Upper lobe of left lung (tissue), 6 donors: ENCODE data around the gene NAA35. TPM values are rescaled to one million over a fixed set of nuclear protein-coding genes. Genes with fewer than 3 reads are reported as not detected.

Experiments used
- ATAC-seq, 2 donors: fragments of 200-7000 bp; cut with Tn5 transposase; one replicate each; pipeline ENCODE4 v1.9.1; 2022; ENCODE audit warnings: mild to moderate bottlenecking in 2 of 2, moderate library complexity in 2 of 2; ENCODE audit not compliant: low FRiP score in 2 of 2
- DNase-seq, 2 donors: peaks; one replicate each; pipeline ENCODE4 v3.0.0-alpha.2; 2019 to 2020
- H3K27ac ChIP-seq, 4 donors: fragments of 200-600 bp; sonication (generic); one replicate each; pipeline ENCODE4 v1.5.1; 2016 to 2019
- H3K27me3 ChIP-seq, 4 donors: fragments of 200-600 bp; sonication (generic); one replicate each; pipeline ENCODE4 v1.5.1; 2017 to 2019
- H3K36me3 ChIP-seq, 4 donors: fragments of 200-600 bp; sonication (generic); one replicate each; pipeline ENCODE4 v1.5.1; 2016 to 2019
- H3K4me1 ChIP-seq, 4 donors: fragments of 200-600 bp; sonication (generic); one replicate each; pipeline ENCODE4 v1.5.1; 2018 to 2019
- H3K4me3 ChIP-seq, 4 donors: fragments of 200-600 bp; sonication (generic); one replicate each; pipeline ENCODE4 v1.5.1; 2017 to 2019; ENCODE audit warnings: mild to moderate bottlenecking in 2 of 4, moderate library complexity in 1 of 4
- H3K9me3 ChIP-seq, 4 donors: fragments of 200-600 bp; sonication (generic); one replicate each; pipeline ENCODE4 v1.5.1; 2018 to 2019
- EP300 ChIP-seq, 4 donors: sonication (generic); formaldehyde crosslinking; IDR thresholded peaks; one replicate each; pipeline ENCODE4 v1.5.1; 2017; ENCODE audit warnings: antibody characterized with exemption in 4 of 4, control low read depth in 2 of 4
- POLR2A ChIP-seq, 4 donors: fragments of 450-650 bp; IDR thresholded peaks; one replicate each; pipeline ENCODE4 v1.5.1; 2016 to 2017; ENCODE audit warnings: antibody characterized with exemption in 4 of 4, mild to moderate bottlenecking in 2 of 4
- POLR2AphosphoS5 ChIP-seq, 2 donors: sonication (generic); formaldehyde crosslinking; IDR thresholded peaks; one replicate each; pipeline ENCODE4 v1.5.1; 2017; ENCODE audit warnings: antibody characterized with exemption in 2 of 2
- WGBS, 2 donors: methylation state at CpG; one replicate each; pipeline ENCODE4 v1.1.5; 2017 to 2018; 5-methylcytosine and 5-hydroxymethylcytosine counted together
- total RNA-seq, 6 donors: library from RNA; depleted of rRNA in 4 of 6; stranded (reverse); fragments of >200 nt in 4 of 6; gene quantifications; one replicate each; pipeline versions ENCODE4 v1.1.0 to v1.2.1, GENCODE V29; 2016 to 2021
- TF ChIP-seq, protein P1 (sequence below), 6 experiments: fragments of 450-650 bp in 4 of 6; fragments of 200-600 bp in 2 of 6; sonication (generic) in 2 of 6; IDR thresholded peaks; one replicate each; pipeline ENCODE4 v1.5.1; 2016 to 2019; ENCODE audit warnings: antibody characterized with exemption in 6 of 6
- donor health status: DM: no; HTN: no; CAD: no; lungs with moderate emphysema.
- donor health status: DM: no; HTN: yes; CAD: no; lungs with severe emphysema.

The NAA35 gene
- total RNA-seq, 6 donors from 2014 or later: 9.1 to 25.4 (median 15.5) TPM

DNA sequence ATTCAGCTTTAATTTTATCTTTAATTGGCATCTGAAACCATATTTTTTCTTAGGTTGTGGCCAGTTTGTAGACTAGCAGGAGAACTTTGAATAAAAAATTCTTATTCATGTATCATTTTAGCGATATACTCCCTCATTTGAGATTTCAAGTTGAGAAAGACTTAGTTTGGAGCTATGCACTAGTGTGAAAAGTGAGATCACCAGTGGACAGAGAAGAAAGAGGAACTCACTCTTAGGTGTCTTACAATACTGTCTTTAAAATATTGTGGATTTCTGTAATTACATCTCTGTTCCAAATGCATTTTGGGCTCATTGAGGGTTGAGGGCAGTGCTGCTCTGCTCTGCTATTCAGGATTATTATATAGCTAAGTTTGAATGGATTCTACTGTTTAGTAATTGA lies 54.7 kb downstream of the NAA35 start:
- DNase-seq: no peak
- no peak overlapping the region for H3K27ac ChIP-seq
- WGBS, 2 donors: 100% methylated on average over 1 of the region's 1 CpG
- H3K9me3 ChIP-seq: no peaks in the 10 kb centered on the region
- no peak overlapping the region for H3K4me3 ChIP-seq
- no peaks in the 10 kb centered on the region for H3K27me3 ChIP-seq
- H3K4me1 ChIP-seq: no peaks in the 10 kb centered on the region
- no peak for ATAC-seq
- H3K36me3 ChIP-seq: peaks cover 0 to 36% (median 12%) of the 10 kb centered on the region in 4 donors
- TF ChIP-seq EP300 (IDR thresholded peaks at IDR 0.05): no peak
- TF ChIP-seq POLR2AphosphoS5 (IDR thresholded peaks at IDR 0.05): no peak
- TF ChIP-seq, protein P1, sequence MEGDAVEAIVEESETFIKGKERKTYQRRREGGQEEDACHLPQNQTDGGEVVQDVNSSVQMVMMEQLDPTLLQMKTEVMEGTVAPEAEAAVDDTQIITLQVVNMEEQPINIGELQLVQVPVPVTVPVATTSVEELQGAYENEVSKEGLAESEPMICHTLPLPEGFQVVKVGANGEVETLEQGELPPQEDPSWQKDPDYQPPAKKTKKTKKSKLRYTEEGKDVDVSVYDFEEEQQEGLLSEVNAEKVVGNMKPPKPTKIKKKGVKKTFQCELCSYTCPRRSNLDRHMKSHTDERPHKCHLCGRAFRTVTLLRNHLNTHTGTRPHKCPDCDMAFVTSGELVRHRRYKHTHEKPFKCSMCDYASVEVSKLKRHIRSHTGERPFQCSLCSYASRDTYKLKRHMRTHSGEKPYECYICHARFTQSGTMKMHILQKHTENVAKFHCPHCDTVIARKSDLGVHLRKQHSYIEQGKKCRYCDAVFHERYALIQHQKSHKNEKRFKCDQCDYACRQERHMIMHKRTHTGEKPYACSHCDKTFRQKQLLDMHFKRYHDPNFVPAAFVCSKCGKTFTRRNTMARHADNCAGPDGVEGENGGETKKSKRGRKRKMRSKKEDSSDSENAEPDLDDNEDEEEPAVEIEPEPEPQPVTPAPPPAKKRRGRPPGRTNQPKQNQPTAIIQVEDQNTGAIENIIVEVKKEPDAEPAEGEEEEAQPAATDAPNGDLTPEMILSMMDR (IDR thresholded peaks at IDR 0.05): no peak
- no peak for TF ChIP-seq POLR2A (IDR thresholded peaks at IDR 0.05)

DNA sequence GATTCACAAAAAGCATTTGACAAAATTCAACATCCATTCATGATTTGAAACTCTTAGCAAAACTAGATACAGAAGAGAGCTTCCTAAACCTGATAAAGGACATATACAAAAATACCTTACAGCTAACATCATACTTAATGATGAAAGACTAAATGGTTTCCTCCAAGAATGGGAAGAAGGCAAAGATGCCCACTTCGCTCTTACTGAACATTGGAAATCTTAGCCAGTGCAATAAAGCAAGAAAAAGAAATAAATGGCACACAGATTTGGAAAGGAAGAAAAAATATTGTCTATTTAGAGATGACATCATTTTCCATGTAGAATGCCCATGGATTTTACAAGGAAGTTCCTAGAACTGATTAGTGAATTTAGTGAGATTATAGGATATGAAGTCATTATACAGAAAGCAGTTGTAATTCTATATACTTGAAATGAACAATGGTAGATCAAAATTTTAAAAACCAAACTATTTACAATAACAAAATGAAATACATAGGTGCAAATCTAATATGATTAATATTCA lies 64.4 kb downstream of the NAA35 start:
- Histone ChIP-seq H3K9me3 (peaks cover 0 to 3% (median 0%) of the 10 kb centered on the region in 4 donors), H3K36me3 (peaks cover 2 to 71% (median 31%) of the 10 kb centered on the region in 4 donors), H3K27ac (no peak overlapping the region), H3K27me3 (no peaks in the 10 kb centered on the region), H3K4me1 (no peaks in the 10 kb centered on the region), H3K4me3 (no peak overlapping the region)
- ATAC-seq (no peak), DNase-seq (no peak)
- 93 to 100% methylated on average over 1 of the region's 1 CpG for WGBS, 2 donors
- TF ChIP-seq, protein P1 (IDR thresholded peaks at IDR 0.05): no peak
- TF ChIP-seq EP300 (IDR thresholded peaks at IDR 0.05) (no peak), POLR2AphosphoS5 (IDR thresholded peaks at IDR 0.05) (no peak), POLR2A (IDR thresholded peaks at IDR 0.05) (no peak)

DNA sequence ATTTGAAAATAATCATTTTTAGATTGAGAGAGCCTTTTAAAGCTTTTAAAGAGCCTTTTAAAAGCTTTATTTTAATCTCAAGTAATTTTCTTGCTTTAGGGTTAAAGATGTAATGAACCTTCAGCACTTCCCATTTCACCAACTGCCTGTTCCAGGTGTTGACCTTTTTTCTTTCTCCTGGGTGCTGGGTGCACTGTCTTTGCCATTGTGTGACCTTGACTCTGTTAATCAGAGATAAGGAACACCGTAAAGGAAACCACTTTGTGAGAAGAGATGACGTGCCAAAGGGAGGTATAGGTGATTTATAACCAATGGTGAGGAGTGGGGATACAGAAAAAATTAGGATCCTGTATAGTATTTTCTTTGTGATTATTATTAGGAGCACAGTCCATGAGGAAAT lies 68.2 kb downstream of the NAA35 start:
- TF ChIP-seq EP300 (IDR thresholded peaks at IDR 0.05): no peak
- no peak for TF ChIP-seq POLR2AphosphoS5 (IDR thresholded peaks at IDR 0.05)
- TF ChIP-seq, protein P1 (IDR thresholded peaks at IDR 0.05): no peak
- TF ChIP-seq POLR2A (IDR thresholded peaks at IDR 0.05): no peak
- ATAC-seq: no peak

DNA sequence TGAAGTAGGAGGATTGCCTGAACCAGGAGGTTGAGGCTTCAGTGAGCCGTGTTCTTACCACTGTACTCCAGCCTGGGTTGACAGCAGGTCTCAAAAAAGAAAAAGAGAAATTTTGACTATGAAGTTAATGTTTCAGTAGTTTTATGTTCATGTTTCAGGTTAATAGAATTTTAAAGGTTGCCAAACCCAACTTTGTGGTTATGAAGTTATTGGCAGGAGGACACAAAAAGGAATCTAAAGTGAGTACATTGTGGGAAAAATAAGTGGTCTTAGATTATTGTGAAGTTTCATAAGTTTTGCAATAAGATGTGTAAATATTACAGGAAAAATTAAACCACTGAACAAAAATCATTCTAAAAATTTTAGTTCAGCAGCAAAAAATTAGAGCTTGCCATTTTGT lies 79.8 kb downstream of the NAA35 start:
- ATAC-seq: no peak
- no peaks in the 10 kb centered on the region for H3K4me1 ChIP-seq
- 100% methylated on average over 1 of the region's 1 CpG for WGBS, 2 donors
- TF ChIP-seq, protein P1 (IDR thresholded peaks at IDR 0.05): no peak
- TF ChIP-seq POLR2AphosphoS5 (IDR thresholded peaks at IDR 0.05): no peak
- no peak for TF ChIP-seq POLR2A (IDR thresholded peaks at IDR 0.05)
- no peak for TF ChIP-seq EP300 (IDR thresholded peaks at IDR 0.05)
- DNase-seq: no peak
- no peaks in the 10 kb centered on the region for H3K9me3 ChIP-seq
- H3K27ac ChIP-seq: no peak overlapping the region
- H3K27me3 ChIP-seq: no peaks in the 10 kb centered on the region
- H3K4me3 ChIP-seq: no peak overlapping the region
- H3K36me3 ChIP-seq: peaks cover 18 to 89% (median 37%) of the 10 kb centered on the region in 4 donors

More for the DNA sequence above, 68.2 kb downstream of the NAA35 start:
- Histone ChIP-seq H3K9me3 (peaks cover 0 to 3% (median 0%) of the 10 kb centered on the region in 4 donors), H3K27me3 (no peaks in the 10 kb centered on the region), H3K36me3 (peaks cover 2 to 87% (median 33%) of the 10 kb centered on the region in 4 donors), H3K4me3 (no peak overlapping the region), H3K27ac (no peak overlapping the region), H3K4me1 (no peaks in the 10 kb centered on the region)
- 74 to 79% methylated on average over 2 of the region's 2 CpGs for WGBS, 2 donors
- DNase-seq: no peak

DNA sequence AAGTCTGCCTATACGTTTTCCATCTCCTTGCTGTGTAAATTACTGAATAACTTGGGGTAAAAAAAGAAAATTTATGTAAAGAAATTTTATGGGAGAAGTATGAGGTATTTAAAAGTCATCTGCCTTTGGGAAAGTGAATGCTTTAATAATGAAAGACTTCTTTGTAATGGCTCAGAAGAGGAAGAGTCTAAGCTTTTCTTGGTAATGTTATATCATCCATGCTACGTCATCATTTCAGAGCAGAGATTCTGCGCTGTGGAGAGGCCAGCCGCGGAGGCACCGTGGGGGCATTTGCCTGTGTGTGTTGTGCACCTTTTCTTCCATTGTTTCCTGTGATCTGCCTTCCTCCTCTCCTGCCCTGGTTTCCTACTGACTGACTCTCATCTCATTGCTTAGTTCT lies 80.2 kb downstream of the NAA35 start:
- H3K27me3 ChIP-seq: no peaks in the 10 kb centered on the region
- H3K36me3 ChIP-seq: peaks cover 18 to 89% (median 38%) of the 10 kb centered on the region in 4 donors
- no peak overlapping the region for H3K27ac ChIP-seq
- no peaks in the 10 kb centered on the region for H3K9me3 ChIP-seq
- DNase-seq (no peak), ATAC-seq (no peak)
- TF ChIP-seq POLR2A (IDR thresholded peaks at IDR 0.05) (no peak), EP300 (IDR thresholded peaks at IDR 0.05) (no peak), POLR2AphosphoS5 (IDR thresholded peaks at IDR 0.05) (no peak)
- TF ChIP-seq, protein P1 (IDR thresholded peaks at IDR 0.05): no peak
- H3K4me1 ChIP-seq: no peaks in the 10 kb centered on the region
- WGBS, 2 donors: 85 to 94% methylated on average over 6 of the region's 6 CpGs
- no peak overlapping the region for H3K4me3 ChIP-seq
